NCI-H128 (cell line): Measurements from ENCODE around the gene DNMT3A.

Experiments
- DNase-seq: peaks from one replicate; lab custom pipeline; 2025; ENCODE audit not compliant: unreplicated experiment; lab: John Stamatoyannopoulos, UW

DNMT3A gene

GRCh38 chr2:25245141-25245540 is 96.6 kb downstream of the DNMT3A start:
- no peak for DNase-seq

- no peak for DNase-seq
Measured at GRCh38 chr2:25243995-25244394, 97.7 kb downstream of the DNMT3A start.

GRCh38 chr2:25241452-25241851 is 100.3 kb downstream of the DNMT3A start:
- no peak for DNase-seq

GRCh38 chr2:25240636-25241035 is 101.1 kb downstream of the DNMT3A start:
- DNase-seq, result no peak

GRCh38 chr2:25238920-25239319 is 102.8 kb downstream of the DNMT3A start:
- no peak for DNase-seq

GRCh38 chr2:25237764-25238163 is 104.0 kb downstream of the DNMT3A start:
- no peak for DNase-seq

GRCh38 chr2:25236736-25237135 is 105.0 kb downstream of the DNMT3A start:
- DNase-seq, result no peak

- DNase-seq, result no peak
Measured at GRCh38 chr2:25234738-25235137, 107.0 kb downstream of the DNMT3A start.

- DNase-seq, result no peak
Measured at GRCh38 chr2:25233916-25234605, 107.7 kb downstream of the DNMT3A start.

- no peak for DNase-seq
Measured at GRCh38 chr2:25232248-25232825, 109.4 kb downstream of the DNMT3A start.

- no peak for DNase-seq
Measured at GRCh38 chr2:25230948-25231311, 110.8 kb downstream of the DNMT3A start.

- DNase-seq, result no peak
Measured at GRCh38 chr2:25230198-25230947, 111.4 kb downstream of the DNMT3A start.

- no peak for DNase-seq
Measured at GRCh38 chr2:25229279-25230197, 112.2 kb downstream of the DNMT3A start.

- peak; percentile 53 for DNase-seq
Measured at GRCh38 chr2:25228848-25229278, 112.9 kb downstream of the DNMT3A start.

GRCh38 chr2:25227576-25227975 is 114.1 kb downstream of the DNMT3A start:
- DNase-seq, result no peak

GRCh38 chr2:25226827-25227226 is 114.9 kb downstream of the DNMT3A start:
- no peak for DNase-seq

- no peak for DNase-seq
Measured at GRCh38 chr2:25222477-25223121, 119.1 kb downstream of the DNMT3A start.

GRCh38 chr2:25221579-25221978 is 120.1 kb downstream of the DNMT3A start:
- no peak for DNase-seq

GRCh38 chr2:25220313-25220712 is 121.4 kb downstream of the DNMT3A start:
- DNase-seq, result no peak

GRCh38 chr2:25219621-25220020 is 122.1 kb downstream of the DNMT3A start:
- DNase-seq, result no peak

- DNase-seq, result no peak
Measured at GRCh38 chr2:25218100-25218499, 123.6 kb downstream of the DNMT3A start.
